Astrocyte (in vitro differentiated cells and primary cell): ENCODE measurements around the gene SHROOM1. TPM values are rescaled to one million over a fixed set of nuclear protein-coding genes. Genes with fewer than 3 reads are reported as not detected.
A peak's percentile ranks its signal among the peaks of the same experiment; 100 is the strongest.

Experiments used
- DNase-seq: peaks from one replicate; pipeline ENCODE4 v3.0.0-alpha.2; 2010; ENCODE audit warnings: low read depth
- FAIRE-seq: peaks from 2 replicates; lab custom pipeline; 2011; peaks lifted over from hg19 to GRCh38; lab: Jason Lieb, UNC
- H2AFZ ChIP-seq: 2 replicates; pipeline ENCODE4 v1.6.0; 2012; ENCODE audit warnings: low read depth, low read length, inconsistent platforms
- H3K27ac ChIP-seq: 2 replicates; pipeline ENCODE4 v1.5.1; 2011; ENCODE audit warnings: low read depth, low read length, inconsistent platforms
- H3K27me3 ChIP-seq: 2 replicates; pipeline ENCODE4 v1.6.0; 2011; ENCODE audit warnings: low read length, inconsistent platforms; ENCODE audit not compliant: insufficient read depth
- H3K36me3 ChIP-seq: 2 replicates; pipeline ENCODE4 v1.5.1; 2011; ENCODE audit warnings: low read length, inconsistent platforms; ENCODE audit not compliant: insufficient read depth
- H3K4me1 ChIP-seq: 2 replicates; pipeline ENCODE4 v1.5.1; 2011; ENCODE audit warnings: low read length, inconsistent platforms; ENCODE audit not compliant: insufficient read depth
- H3K4me2 ChIP-seq: 2 replicates; pipeline ENCODE4 v1.6.0; 2012; ENCODE audit warnings: low read length, inconsistent platforms
- H3K4me3 ChIP-seq: 2 replicates; pipeline ENCODE4 v1.5.1; 2011; ENCODE audit warnings: low read depth, mild to moderate bottlenecking, low read length, inconsistent platforms; ENCODE audit not compliant: insufficient read depth
- H3K79me2 ChIP-seq: 2 replicates; pipeline ENCODE4 v1.6.0; 2012; ENCODE audit warnings: mild to moderate bottlenecking, low read length, inconsistent platforms; ENCODE audit not compliant: insufficient read depth
- H3K9ac ChIP-seq: 2 replicates; pipeline ENCODE4 v1.6.0; 2012; ENCODE audit warnings: mild to moderate bottlenecking, low read length, inconsistent platforms
- H3K9me3 ChIP-seq: 2 replicates; pipeline ENCODE4 v1.5.1; 2012; ENCODE audit warnings: low read depth, mild to moderate bottlenecking, low read length, inconsistent platforms; ENCODE audit not compliant: insufficient read depth
- H4K20me1 ChIP-seq: 2 replicates; pipeline ENCODE4 v1.6.0; 2012; ENCODE audit warnings: low read length, inconsistent platforms; ENCODE audit not compliant: insufficient read depth
- H3K27ac Mint-ChIP-seq: one replicate; pipeline ENCODE4 v1.8.0; 2021; ENCODE audit warnings: mild to moderate bottlenecking, mixed read lengths; ENCODE audit not compliant: unreplicated experiment
- H3K27me3 Mint-ChIP-seq: one replicate; pipeline ENCODE4 v1.8.0; 2021; ENCODE audit warnings: low read depth, mixed read lengths; ENCODE audit not compliant: unreplicated experiment
- H3K36me3 Mint-ChIP-seq: one replicate; pipeline ENCODE4 v1.8.0; 2021; ENCODE audit warnings: low read depth, mixed read lengths; ENCODE audit not compliant: unreplicated experiment
- H3K4me1 Mint-ChIP-seq: one replicate; pipeline ENCODE4 v1.8.0; 2021; ENCODE audit warnings: low read depth, mixed read lengths; ENCODE audit not compliant: unreplicated experiment
- H3K4me3 Mint-ChIP-seq: one replicate; pipeline ENCODE4 v1.8.0; 2021; ENCODE audit warnings: mild to moderate bottlenecking, moderate library complexity, mixed read lengths; ENCODE audit not compliant: unreplicated experiment
- H3K9me3 Mint-ChIP-seq: one replicate; pipeline ENCODE4 v1.8.0; 2021; ENCODE audit warnings: mild to moderate bottlenecking, mixed read lengths; ENCODE audit not compliant: unreplicated experiment
- CTCF ChIP-seq: IDR thresholded peaks from 2 replicates; pipeline ENCODE4 v1.5.1; 2011; ENCODE audit warnings: low read depth, mild to moderate bottlenecking, inconsistent platforms, low read length, moderate library complexity; ENCODE audit not compliant: insufficient read depth
- EZH2 ChIP-seq: IDR thresholded peaks from 2 replicates; pipeline ENCODE4 v1.6.1; 2012; ENCODE audit warnings: mild to moderate bottlenecking, low read length, inconsistent platforms; ENCODE audit not compliant: insufficient read depth
- total RNA-seq: library from RNA; stranded (reverse); gene quantifications from 2 replicates; pipeline ENCODE4 v1.2.1, GENCODE V29; 2021

SHROOM1 gene
- total RNA-seq, 1 donor from 2014 or later: 5.0 TPM

GRCh38 chr5:132838516-132839282, 8.3 kb upstream of the SHROOM1 start:
- no peaks in the 10 kb centered on the region for H3K79me2 ChIP-seq
- Mint-ChIP-seq H3K9me3 (peaks cover 2% of the 10 kb centered on the region), H3K4me1 (peaks cover 14% of the 10 kb centered on the region), H3K36me3 (no peaks in the 10 kb centered on the region), H3K4me3 (no peak overlapping the region), H3K27ac (peak overlapping the region; percentile 55), H3K27me3 (peaks cover under 1% of the 10 kb centered on the region)
- no peak overlapping the region for H3K9ac ChIP-seq
- no peaks in the 10 kb centered on the region for H3K36me3 ChIP-seq
- no peaks in the 10 kb centered on the region for H4K20me1 ChIP-seq
- no peaks in the 10 kb centered on the region for H3K27me3 ChIP-seq
- no peak for FAIRE-seq
- no peak overlapping the region for H2AFZ ChIP-seq
- H3K9me3 ChIP-seq: no peaks in the 10 kb centered on the region
- DNase-seq: no peak
- no peak overlapping the region for H3K4me2 ChIP-seq
- TF ChIP-seq CTCF (no peak), EZH2 (no peak)
- peaks cover 14% of the 10 kb centered on the region for H3K4me1 ChIP-seq
- no peak overlapping the region for H3K27ac ChIP-seq
- H3K4me3 ChIP-seq: no peak overlapping the region

- Mint-ChIP-seq H3K27me3 (peaks cover 5% of the 10 kb centered on the region), H3K4me3 (no peak overlapping the region), H3K36me3 (no peaks in the 10 kb centered on the region), H3K27ac (no peak overlapping the region), H3K9me3 (peaks cover 2% of the 10 kb centered on the region), H3K4me1 (peaks cover 14% of the 10 kb centered on the region)
- Histone ChIP-seq H3K4me3 (no peak overlapping the region), H3K36me3 (no peaks in the 10 kb centered on the region), H3K9me3 (no peaks in the 10 kb centered on the region), H3K27ac (no peak overlapping the region), H3K4me2 (no peak overlapping the region), H3K4me1 (peaks cover 14% of the 10 kb centered on the region), H3K27me3 (no peaks in the 10 kb centered on the region), H2AFZ (no peak overlapping the region), H3K9ac (no peak overlapping the region), H3K79me2 (no peaks in the 10 kb centered on the region), H4K20me1 (no peaks in the 10 kb centered on the region)
- TF ChIP-seq CTCF: no peak
- no peak for TF ChIP-seq EZH2
- DNase-seq: no peak
- no peak for FAIRE-seq
These were observed 7.4 kb upstream of the SHROOM1 start for GRCh38 chr5:132837868-132838267.

GRCh38 chr5:132836852-132837251, 6.4 kb upstream of the SHROOM1 start:
- no peak overlapping the region for H3K4me3 Mint-ChIP-seq
- Histone ChIP-seq H3K27me3 (no peaks in the 10 kb centered on the region), H3K4me2 (no peak overlapping the region), H4K20me1 (no peaks in the 10 kb centered on the region), H3K79me2 (no peaks in the 10 kb centered on the region), H3K4me1 (peaks cover 14% of the 10 kb centered on the region), H3K9ac (no peak overlapping the region), H3K36me3 (no peaks in the 10 kb centered on the region), H3K27ac (no peak overlapping the region), H3K9me3 (no peaks in the 10 kb centered on the region), H3K4me3 (no peak overlapping the region), H2AFZ (no peak overlapping the region)
- FAIRE-seq (no peak), DNase-seq (no peak)
- no peak for TF ChIP-seq CTCF
- no peak for TF ChIP-seq EZH2
- peaks cover 2% of the 10 kb centered on the region for H3K9me3 Mint-ChIP-seq
- H3K36me3 Mint-ChIP-seq: no peaks in the 10 kb centered on the region
- peaks cover 14% of the 10 kb centered on the region for H3K4me1 Mint-ChIP-seq
- H3K27me3 Mint-ChIP-seq: peaks cover 9% of the 10 kb centered on the region
- no peak overlapping the region for H3K27ac Mint-ChIP-seq
